Natural killer cell (primary cell): Measurements from ENCODE around the gene CCDC88C. TPM values are rescaled to one million over a fixed set of nuclear protein-coding genes. Genes with fewer than 3 reads are reported as not detected.

Experiments used
- ATAC-seq, 3 donors: fragments of 150-1000 bp in 2 of 3; fragments of 200-7000 bp in 1 of 3; cut with Tn5 transposase; 1 replicate in 1 of 3; 2 replicates in 2 of 3; pipeline ENCODE4 v1.10.0; 2021; ENCODE audit warnings: mild to moderate bottlenecking in 2 of 3, moderate library complexity in 2 of 3
- DNase-seq, 2 donors: peaks; one replicate each; pipeline versions ENCODE4 v3.0.0 to v3.0.0-alpha.2; 2013 to 2021; ENCODE audit warnings: mixed read lengths in 1 of 2
- H3K27ac ChIP-seq: one replicate; pipeline ENCODE4 v1.5.1; 2013; ENCODE audit warnings: mild to moderate bottlenecking, low read length
- H3K27me3 ChIP-seq: one replicate; pipeline ENCODE4 v1.6.1; 2013; ENCODE audit warnings: low read length; ENCODE audit not compliant: control insufficient read depth, insufficient read depth
- H3K36me3 ChIP-seq: one replicate; pipeline ENCODE4 v1.6.1; 2013; ENCODE audit warnings: low read length; ENCODE audit not compliant: control insufficient read depth, insufficient read depth
- H3K4me1 ChIP-seq: one replicate; pipeline ENCODE4 v1.6.1; 2013; ENCODE audit warnings: low read length; ENCODE audit not compliant: control insufficient read depth, insufficient read depth
- H3K4me3 ChIP-seq: one replicate; pipeline ENCODE4 v1.5.1; 2013; ENCODE audit warnings: low read length
- H3K9me3 ChIP-seq: one replicate; pipeline ENCODE4 v1.6.1; 2013; ENCODE audit warnings: low read length; ENCODE audit not compliant: control insufficient read depth, insufficient read depth
- H3K27ac Mint-ChIP-seq, 2 donors: one replicate each; pipeline ENCODE4 v1.8.0; 2022; ENCODE audit warnings: mild to moderate bottlenecking in 2 of 2, mixed read lengths in 2 of 2, moderate library complexity in 1 of 2
- H3K27me3 Mint-ChIP-seq, 2 donors: one replicate each; pipeline ENCODE4 v1.8.0; 2022; ENCODE audit warnings: low read depth in 2 of 2, mixed read lengths in 2 of 2
- H3K36me3 Mint-ChIP-seq: one replicate; pipeline ENCODE4 v1.8.0; 2022; ENCODE audit warnings: mixed read lengths
- H3K4me1 Mint-ChIP-seq, 2 donors: one replicate each; pipeline ENCODE4 v1.8.0; 2022; ENCODE audit warnings: mixed read lengths in 2 of 2
- H3K4me3 Mint-ChIP-seq: one replicate; pipeline ENCODE4 v1.8.0; 2022; ENCODE audit warnings: mild to moderate bottlenecking, moderate library complexity, mixed read lengths
- H3K9me3 Mint-ChIP-seq, 2 donors: one replicate each; pipeline ENCODE4 v1.8.0; 2022; ENCODE audit warnings: mixed read lengths in 2 of 2
- WGBS: methylation state at CpG from one replicate; pipeline ENCODE4 v1.1.7; 2013; ENCODE audit warnings: missing lambda C conversion rate; ENCODE audit not compliant: insufficient coverage; 5-methylcytosine and 5-hydroxymethylcytosine counted together
- intact Hi-C: fragments of 100-400 bp; cut with micrococcal nuclease; formaldehyde crosslinking; loops from one replicate; pipeline ENCODE4 v1.14.2; 2022
- total RNA-seq, 4 donors: library from RNA; stranded (reverse); fragments of 120-200 nt in 1 of 4; gene quantifications; one replicate each; pipeline versions ENCODE4 v1.2.3 to v1.2.4, GENCODE V29; 2013 to 2022
- TF ChIP-seq, protein P1 (sequence below): fragments of 200-600 bp; IDR thresholded peaks from one replicate; pipeline ENCODE4 v1.8.0; 2022; ENCODE audit warnings: antibody characterized with exemption

The CCDC88C gene
- total RNA-seq, 3 donors from 2014 or later (not counting 1 experiment from before 2014, with no cell fraction given), result 432 to 516 (median 438) TPM

- intact Hi-C loops, result no loop called here
- TF ChIP-seq, protein P1, sequence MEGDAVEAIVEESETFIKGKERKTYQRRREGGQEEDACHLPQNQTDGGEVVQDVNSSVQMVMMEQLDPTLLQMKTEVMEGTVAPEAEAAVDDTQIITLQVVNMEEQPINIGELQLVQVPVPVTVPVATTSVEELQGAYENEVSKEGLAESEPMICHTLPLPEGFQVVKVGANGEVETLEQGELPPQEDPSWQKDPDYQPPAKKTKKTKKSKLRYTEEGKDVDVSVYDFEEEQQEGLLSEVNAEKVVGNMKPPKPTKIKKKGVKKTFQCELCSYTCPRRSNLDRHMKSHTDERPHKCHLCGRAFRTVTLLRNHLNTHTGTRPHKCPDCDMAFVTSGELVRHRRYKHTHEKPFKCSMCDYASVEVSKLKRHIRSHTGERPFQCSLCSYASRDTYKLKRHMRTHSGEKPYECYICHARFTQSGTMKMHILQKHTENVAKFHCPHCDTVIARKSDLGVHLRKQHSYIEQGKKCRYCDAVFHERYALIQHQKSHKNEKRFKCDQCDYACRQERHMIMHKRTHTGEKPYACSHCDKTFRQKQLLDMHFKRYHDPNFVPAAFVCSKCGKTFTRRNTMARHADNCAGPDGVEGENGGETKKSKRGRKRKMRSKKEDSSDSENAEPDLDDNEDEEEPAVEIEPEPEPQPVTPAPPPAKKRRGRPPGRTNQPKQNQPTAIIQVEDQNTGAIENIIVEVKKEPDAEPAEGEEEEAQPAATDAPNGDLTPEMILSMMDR, result no peak
- Histone ChIP-seq H3K4me3 (no peak overlapping the region), H3K27ac (no peak overlapping the region), H3K27me3 (no peaks in the 10 kb centered on the region), H3K36me3 (no peaks in the 10 kb centered on the region), H3K4me1 (peaks cover 53% of the 10 kb centered on the region), H3K9me3 (no peaks in the 10 kb centered on the region)
- no peaks in the 10 kb centered on the region for H3K36me3 Mint-ChIP-seq
- no peaks in the 10 kb centered on the region for H3K9me3 Mint-ChIP-seq
- no peaks in the 10 kb centered on the region for H3K27me3 Mint-ChIP-seq
- 44% methylated on average over 7 of the region's 8 CpGs for WGBS
- no peak for DNase-seq
- H3K27ac Mint-ChIP-seq, result peak overlapping the region; percentile 40 to 62
- peaks cover 46 to 77% of the 10 kb centered on the region in 2 donors for H3K4me1 Mint-ChIP-seq
- no peak for ATAC-seq
- peak overlapping the region; percentile 18 for H3K4me3 Mint-ChIP-seq
These were observed 160.2 kb downstream of the CCDC88C start for GRCh38 chr14:91257328-91258010.

- Mint-ChIP-seq H3K9me3 (no peaks in the 10 kb centered on the region), H3K27ac (peak overlapping the region in 1 of 2 donors; percentile 92), H3K4me1 (peaks cover 49 to 81% of the 10 kb centered on the region in 2 donors), H3K36me3 (no peaks in the 10 kb centered on the region), H3K27me3 (no peaks in the 10 kb centered on the region), H3K4me3 (no peak overlapping the region)
- H3K27ac ChIP-seq, result no peak overlapping the region
- no peaks in the 10 kb centered on the region for H3K9me3 ChIP-seq
- 95% methylated on average over 1 of the region's 1 CpG for WGBS
- H3K36me3 ChIP-seq, result no peaks in the 10 kb centered on the region
- TF ChIP-seq, protein P1, result no peak
- no peaks in the 10 kb centered on the region for H3K27me3 ChIP-seq
- H3K4me1 ChIP-seq, result peaks cover 53% of the 10 kb centered on the region
- ATAC-seq (no peak), DNase-seq (no peak)
- H3K4me3 ChIP-seq, result no peak overlapping the region
- intact Hi-C loops, result no loop called here
These were observed 161.0 kb downstream of the CCDC88C start for GRCh38 chr14:91256661-91257060.

DNA sequence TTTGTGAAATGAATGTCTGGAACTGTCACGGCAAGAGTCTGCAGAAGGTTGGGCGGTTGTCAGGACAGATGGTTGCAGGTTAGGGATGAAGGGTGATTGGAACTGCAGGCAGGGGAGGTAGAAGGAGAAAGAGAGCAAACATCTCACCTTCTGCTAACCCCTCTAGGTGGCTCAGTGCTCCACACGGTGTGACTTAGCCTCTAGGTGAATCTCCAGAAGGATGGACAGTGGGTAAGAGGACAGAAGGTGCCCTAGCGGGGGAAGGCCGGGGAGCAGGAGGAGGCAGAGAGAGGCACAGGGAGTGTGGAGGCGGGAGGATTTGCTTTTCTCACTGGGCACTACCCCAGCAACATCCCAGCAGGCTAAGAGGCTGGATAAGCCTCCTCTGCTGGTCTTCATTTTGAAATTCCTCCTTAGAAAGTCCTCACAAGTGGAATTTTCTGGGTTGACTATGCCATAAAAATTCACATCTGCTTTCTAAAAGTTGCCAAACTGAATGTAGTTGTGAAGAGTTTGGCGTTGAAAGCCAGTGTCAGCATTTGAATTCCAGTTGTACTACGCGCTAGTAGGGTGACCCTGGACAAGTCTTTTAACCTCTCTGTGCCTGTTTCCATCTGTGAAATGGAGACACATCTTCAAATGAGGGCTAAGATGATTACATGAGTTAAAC, 162.5 kb downstream of the CCDC88C start:
- H3K9me3 ChIP-seq, result no peaks in the 10 kb centered on the region
- H3K4me3 ChIP-seq, result no peak overlapping the region
- Mint-ChIP-seq H3K4me1 (peaks cover 49 to 82% of the 10 kb centered on the region in 2 donors), H3K27me3 (no peaks in the 10 kb centered on the region), H3K9me3 (no peaks in the 10 kb centered on the region), H3K27ac (peak overlapping the region; percentile 86 to 92), H3K36me3 (no peaks in the 10 kb centered on the region), H3K4me3 (peak overlapping the region; percentile 88)
- 82% methylated on average over 8 of the region's 9 CpGs for WGBS
- intact Hi-C loops, result no loop called here
- no peak overlapping the region for H3K27ac ChIP-seq
- H3K27me3 ChIP-seq, result no peaks in the 10 kb centered on the region
- TF ChIP-seq, protein P1, result no peak
- no peaks in the 10 kb centered on the region for H3K36me3 ChIP-seq
- H3K4me1 ChIP-seq, result peaks cover 53% of the 10 kb centered on the region
- no peak for DNase-seq
- ATAC-seq, result no peak
